ENCODE results near the gene GPR180.
A peak's percentile ranks its signal among the peaks of the same experiment; 100 is the strongest.

The GPR180 gene

DNA sequence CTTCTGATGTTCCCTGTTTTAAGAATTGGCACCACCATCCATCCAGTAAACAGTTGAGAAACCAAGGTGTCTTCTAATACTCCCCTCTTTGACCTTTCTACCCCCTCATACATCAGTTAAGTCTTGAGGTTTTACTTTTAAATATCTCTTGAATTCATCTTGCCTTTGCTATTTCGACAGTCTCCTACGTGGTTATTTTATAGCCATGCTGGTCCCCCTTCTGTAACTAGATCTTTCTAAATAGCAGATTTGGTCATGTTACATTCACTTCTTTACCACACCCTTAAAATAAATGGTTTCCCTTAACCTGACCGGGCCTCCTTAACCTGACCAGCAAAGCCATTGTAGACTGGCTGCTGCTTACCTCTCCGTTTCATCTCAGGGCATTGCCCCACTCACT is 5.4 kb downstream of the GPR180 start:
- no peaks in the 10 kb centered on the region for H3K27me3 Mint-ChIP-seq
- H3K9me3 Mint-ChIP-seq: no peaks in the 10 kb centered on the region
- peaks cover 23% of the 10 kb centered on the region for H3K4me1 Mint-ChIP-seq
- H3K4me3 Mint-ChIP-seq: no peak overlapping the region
- H3K27ac Mint-ChIP-seq (ENCODE audit: low read depth): no peak overlapping the region
- ATAC-seq (replicated peaks; ENCODE audit: extremely low read depth, poor library complexity, severe bottlenecking) (no peak), DNase-seq (ENCODE audit: low spot score in 2 of 2) (no peak)
- peaks cover 10% of the 10 kb centered on the region for H3K36me3 Mint-ChIP-seq (ENCODE audit: insufficient read depth)

- DNase-seq (ENCODE audit: low spot score in 2 of 2): no peak
- Mint-ChIP-seq H3K9me3 (no peaks in the 10 kb centered on the region), H3K27ac (ENCODE audit: low read depth) (no peak overlapping the region), H3K4me3 (no peak overlapping the region), H3K36me3 (ENCODE audit: insufficient read depth) (peaks cover 9% of the 10 kb centered on the region), H3K27me3 (no peaks in the 10 kb centered on the region), H3K4me1 (peaks cover 14% of the 10 kb centered on the region)
- no peak for ATAC-seq (replicated peaks; ENCODE audit: extremely low read depth, poor library complexity, severe bottlenecking)
These were observed 6.3 kb downstream of the GPR180 start for GRCh38 chr13:94607939-94608338.

GRCh38 chr13:94608586-94608985 is 6.9 kb downstream of the GPR180 start:
- H3K9me3 Mint-ChIP-seq: no peaks in the 10 kb centered on the region
- H3K27ac Mint-ChIP-seq (ENCODE audit: low read depth): no peak overlapping the region
- peaks cover 10% of the 10 kb centered on the region for H3K4me1 Mint-ChIP-seq
- H3K4me3 Mint-ChIP-seq: no peak overlapping the region
- ATAC-seq (replicated peaks; ENCODE audit: extremely low read depth, poor library complexity, severe bottlenecking): no peak
- no peak for DNase-seq (ENCODE audit: low spot score in 2 of 2)
- peaks cover 9% of the 10 kb centered on the region for H3K36me3 Mint-ChIP-seq (ENCODE audit: insufficient read depth)
- no peaks in the 10 kb centered on the region for H3K27me3 Mint-ChIP-seq

GRCh38 chr13:94609196-94609595 is 7.5 kb downstream of the GPR180 start:
- Mint-ChIP-seq H3K4me3 (no peak overlapping the region), H3K27me3 (no peaks in the 10 kb centered on the region), H3K36me3 (ENCODE audit: insufficient read depth) (peaks cover 9% of the 10 kb centered on the region), H3K4me1 (peaks cover 10% of the 10 kb centered on the region), H3K27ac (ENCODE audit: low read depth) (no peak overlapping the region), H3K9me3 (no peaks in the 10 kb centered on the region)
- DNase-seq (ENCODE audit: low spot score in 2 of 2): no peak
- no peak for ATAC-seq (replicated peaks; ENCODE audit: extremely low read depth, poor library complexity, severe bottlenecking)

DNA sequence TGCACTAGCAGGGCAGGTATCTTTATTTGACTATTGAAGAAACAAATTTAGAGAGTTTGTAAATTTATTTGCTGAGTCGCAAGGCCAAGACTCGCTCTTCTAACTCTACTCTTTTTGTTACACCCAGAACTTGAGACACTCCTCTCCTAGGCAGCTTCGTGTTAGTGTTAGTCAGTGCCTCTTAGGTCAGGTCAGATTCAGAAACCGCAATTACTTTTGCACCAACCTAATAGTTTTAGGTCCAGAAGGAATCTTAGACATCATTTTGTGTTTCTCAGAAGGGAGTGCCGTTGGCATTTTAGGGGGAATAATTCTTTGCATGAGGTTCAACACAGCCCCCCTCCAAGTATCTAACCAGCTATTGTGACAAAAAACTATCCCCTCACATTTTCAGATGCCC is 8.8 kb downstream of the GPR180 start:
- Mint-ChIP-seq H3K4me3 (no peak overlapping the region), H3K9me3 (no peaks in the 10 kb centered on the region), H3K36me3 (ENCODE audit: insufficient read depth) (peaks cover 16% of the 10 kb centered on the region), H3K4me1 (peaks cover 15% of the 10 kb centered on the region), H3K27me3 (no peaks in the 10 kb centered on the region), H3K27ac (ENCODE audit: low read depth) (no peak overlapping the region)
- no peak for ATAC-seq (replicated peaks; ENCODE audit: extremely low read depth, poor library complexity, severe bottlenecking)
- DNase-seq (ENCODE audit: low spot score in 2 of 2): no peak

DNA sequence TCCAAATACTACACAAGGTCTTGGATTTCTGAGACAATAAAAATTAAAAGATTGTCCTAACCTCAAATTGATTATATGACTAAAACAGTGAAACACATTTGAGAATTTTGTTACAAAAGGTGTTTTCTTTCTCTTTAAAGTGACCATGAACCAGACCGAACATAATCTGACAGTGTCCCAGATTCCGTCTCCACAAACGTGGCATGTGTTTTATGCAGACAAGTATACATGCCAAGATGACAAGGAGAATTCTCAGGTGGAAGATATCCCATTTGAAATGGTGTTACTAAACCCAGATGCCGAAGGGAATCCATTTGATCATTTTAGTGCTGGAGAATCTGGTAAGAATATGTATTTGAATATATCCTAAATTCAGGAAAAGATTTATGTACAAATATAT is 10.4 kb downstream of the GPR180 start:
- Mint-ChIP-seq H3K4me3 (no peak overlapping the region), H3K27me3 (no peaks in the 10 kb centered on the region), H3K9me3 (no peaks in the 10 kb centered on the region), H3K4me1 (peaks cover 18% of the 10 kb centered on the region), H3K36me3 (ENCODE audit: insufficient read depth) (peaks cover 14% of the 10 kb centered on the region), H3K27ac (ENCODE audit: low read depth) (no peak overlapping the region)
- DNase-seq (ENCODE audit: low spot score in 2 of 2) (no peak), ATAC-seq (replicated peaks; ENCODE audit: extremely low read depth, poor library complexity, severe bottlenecking) (no peak)

DNA sequence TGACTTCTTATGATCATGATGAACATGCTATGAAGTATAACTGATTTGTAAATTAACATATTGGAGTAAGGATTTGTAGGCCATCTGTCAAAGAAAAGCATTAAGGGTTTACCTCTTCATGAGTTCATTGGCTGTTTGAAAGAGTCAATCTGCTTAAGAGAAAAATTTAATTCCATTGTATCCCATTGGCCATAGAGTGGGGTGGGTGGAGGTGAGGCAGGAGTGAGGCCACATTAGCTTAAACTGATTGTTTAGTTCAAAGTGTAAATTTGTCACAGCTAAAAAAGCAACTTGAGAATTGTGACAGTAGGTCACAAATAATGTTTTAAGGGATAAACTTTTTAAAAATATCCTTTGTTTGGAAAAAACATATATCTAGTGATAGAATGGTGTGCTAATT is 11.4 kb downstream of the GPR180 start:
- Mint-ChIP-seq H3K9me3 (no peaks in the 10 kb centered on the region), H3K4me1 (peaks cover 12% of the 10 kb centered on the region), H3K36me3 (ENCODE audit: insufficient read depth) (peaks cover 14% of the 10 kb centered on the region), H3K27ac (ENCODE audit: low read depth) (no peak overlapping the region), H3K4me3 (no peak overlapping the region), H3K27me3 (no peaks in the 10 kb centered on the region)
- DNase-seq (ENCODE audit: low spot score in 2 of 2): no peak
- no peak for ATAC-seq (replicated peaks; ENCODE audit: extremely low read depth, poor library complexity, severe bottlenecking)

GRCh38 chr13:94617389-94618000 is 15.8 kb downstream of the GPR180 start:
- Mint-ChIP-seq H3K4me1 (peaks cover 12% of the 10 kb centered on the region), H3K9me3 (no peaks in the 10 kb centered on the region), H3K27ac (ENCODE audit: low read depth) (no peak overlapping the region), H3K36me3 (ENCODE audit: insufficient read depth) (peaks cover 14% of the 10 kb centered on the region), H3K4me3 (no peak overlapping the region), H3K27me3 (no peaks in the 10 kb centered on the region)
- no peak for DNase-seq (ENCODE audit: low spot score in 2 of 2)
- peak; percentile 32 for ATAC-seq (replicated peaks; ENCODE audit: extremely low read depth, poor library complexity, severe bottlenecking)

DNA sequence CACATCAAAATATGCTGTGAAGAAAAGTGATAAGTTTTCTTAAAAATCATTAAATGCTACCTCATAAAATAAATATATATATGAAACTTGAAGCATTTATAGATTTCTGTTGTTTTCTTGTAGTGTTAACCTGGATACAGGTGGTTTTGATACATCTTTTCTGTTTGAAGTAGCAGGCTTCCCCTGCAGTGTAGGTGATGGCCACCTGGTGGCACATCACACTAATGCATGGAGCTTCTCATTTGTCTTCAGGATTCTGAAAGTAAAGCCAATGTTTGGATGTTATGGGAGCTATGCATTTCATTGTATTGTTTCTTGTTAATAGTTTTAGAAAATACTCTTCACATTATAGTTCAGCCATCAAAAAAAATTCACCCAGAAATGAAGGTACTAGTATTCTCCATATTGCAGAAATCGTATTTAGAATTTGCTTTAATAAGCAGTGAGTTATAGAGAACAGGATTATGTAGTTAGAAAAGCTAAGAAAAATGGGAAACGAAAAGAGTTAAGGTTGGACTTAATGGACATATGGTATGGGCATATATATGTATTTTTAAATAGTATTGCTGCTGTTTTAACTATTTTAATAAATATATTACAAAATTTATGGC is 18.7 kb downstream of the GPR180 start:
- no peak overlapping the region for H3K27ac Mint-ChIP-seq (ENCODE audit: low read depth)
- H3K36me3 Mint-ChIP-seq (ENCODE audit: insufficient read depth): peaks cover 15% of the 10 kb centered on the region
- DNase-seq (ENCODE audit: low spot score in 2 of 2) (no peak), ATAC-seq (replicated peaks; ENCODE audit: extremely low read depth, poor library complexity, severe bottlenecking) (peak; percentile 49)
- peaks cover 7% of the 10 kb centered on the region for H3K4me1 Mint-ChIP-seq
- H3K9me3 Mint-ChIP-seq: no peaks in the 10 kb centered on the region
- H3K4me3 Mint-ChIP-seq: no peak overlapping the region
- H3K27me3 Mint-ChIP-seq: no peaks in the 10 kb centered on the region

- DNase-seq (ENCODE audit: low spot score in 2 of 2): no peak
- Mint-ChIP-seq H3K9me3 (no peaks in the 10 kb centered on the region), H3K4me1 (no peaks in the 10 kb centered on the region), H3K27ac (ENCODE audit: low read depth) (no peak overlapping the region), H3K27me3 (no peaks in the 10 kb centered on the region), H3K4me3 (no peak overlapping the region), H3K36me3 (ENCODE audit: insufficient read depth) (peaks cover 19% of the 10 kb centered on the region)
- ATAC-seq (replicated peaks; ENCODE audit: extremely low read depth, poor library complexity, severe bottlenecking): no peak
These were observed 20.7 kb downstream of the GPR180 start for GRCh38 chr13:94622344-94622743.

- DNase-seq (ENCODE audit: low spot score in 2 of 2): no peak
- no peak for ATAC-seq (replicated peaks; ENCODE audit: extremely low read depth, poor library complexity, severe bottlenecking)
- no peaks in the 10 kb centered on the region for H3K27me3 Mint-ChIP-seq
- no peak overlapping the region for H3K27ac Mint-ChIP-seq (ENCODE audit: low read depth)
- H3K4me3 Mint-ChIP-seq: no peak overlapping the region
- H3K36me3 Mint-ChIP-seq (ENCODE audit: insufficient read depth): peaks cover 22% of the 10 kb centered on the region
- H3K4me1 Mint-ChIP-seq: no peaks in the 10 kb centered on the region
- H3K9me3 Mint-ChIP-seq: no peaks in the 10 kb centered on the region
These were observed 21.7 kb downstream of the GPR180 start for GRCh38 chr13:94623316-94623715.

- DNase-seq (ENCODE audit: low spot score in 2 of 2) (no peak), ATAC-seq (replicated peaks; ENCODE audit: extremely low read depth, poor library complexity, severe bottlenecking) (no peak)
- Mint-ChIP-seq H3K9me3 (no peaks in the 10 kb centered on the region), H3K4me1 (no peaks in the 10 kb centered on the region), H3K36me3 (ENCODE audit: insufficient read depth) (peaks cover 13% of the 10 kb centered on the region), H3K4me3 (no peak overlapping the region), H3K27me3 (no peaks in the 10 kb centered on the region), H3K27ac (ENCODE audit: low read depth) (no peak overlapping the region)
These were observed 29.2 kb downstream of the GPR180 start for GRCh38 chr13:94630858-94631257.

DNA sequence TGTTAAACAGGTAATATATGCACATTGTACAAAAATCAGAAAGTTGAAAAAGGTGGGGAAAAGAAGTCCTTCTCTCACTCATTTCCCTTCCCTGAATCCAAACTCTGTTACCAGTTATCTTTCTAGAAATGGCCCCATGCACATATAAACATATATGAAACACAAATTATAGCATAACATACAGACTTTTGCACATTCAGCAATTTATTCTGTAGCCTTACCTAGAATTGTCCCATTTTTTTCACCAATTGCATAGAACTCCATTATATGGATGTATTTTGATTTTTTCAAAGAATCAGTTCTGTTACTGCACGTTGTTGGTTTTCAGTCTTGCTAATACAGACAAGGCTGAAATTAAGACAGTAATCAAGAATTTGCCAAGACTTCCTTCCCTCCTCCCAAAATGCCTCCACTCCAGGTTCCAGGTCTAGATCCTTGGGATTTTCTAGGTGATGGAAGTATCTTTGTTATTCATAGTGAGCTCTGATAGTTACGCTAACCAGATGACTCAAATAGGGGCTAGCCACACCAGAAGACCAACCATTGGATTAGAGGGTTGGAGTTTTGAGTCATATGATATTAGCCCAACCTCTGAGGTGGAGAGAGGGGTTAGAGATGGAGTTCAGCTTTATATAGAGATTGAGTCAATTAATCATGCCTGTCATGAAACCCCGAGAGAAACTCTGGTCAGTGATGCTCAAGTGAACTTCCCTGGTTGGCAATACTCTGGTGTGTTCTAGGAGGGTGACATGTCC is 30.7 kb downstream of the GPR180 start:
- Mint-ChIP-seq H3K27ac (ENCODE audit: low read depth) (no peak overlapping the region), H3K36me3 (ENCODE audit: insufficient read depth) (peaks cover 9% of the 10 kb centered on the region), H3K4me1 (no peaks in the 10 kb centered on the region), H3K4me3 (no peak overlapping the region), H3K9me3 (no peaks in the 10 kb centered on the region), H3K27me3 (no peaks in the 10 kb centered on the region)
- DNase-seq (ENCODE audit: low spot score in 2 of 2): no peak
- ATAC-seq (replicated peaks; ENCODE audit: extremely low read depth, poor library complexity, severe bottlenecking): no peak
